Type B pancreatic cell (in vitro differentiated cells): Measurements from ENCODE around the gene LRRC14B. TPM values are rescaled to one million over a fixed set of nuclear protein-coding genes. Genes with fewer than 3 reads are reported as not detected.

ENCODE experiments used
- DNase-seq: peaks from one replicate; pipeline ENCODE4 v3.0.0; 2021; ENCODE audit warnings: mixed read lengths; ENCODE audit not compliant: unreplicated experiment; ENCODE audit errors: extremely low spot score
- H3K27ac Mint-ChIP-seq: 2 replicates; pipeline ENCODE4 v1.8.0; 2021; ENCODE audit warnings: mild to moderate bottlenecking, mixed read lengths
- H3K27me3 Mint-ChIP-seq: 2 replicates; pipeline ENCODE4 v1.8.0; 2021; ENCODE audit warnings: mixed read lengths
- H3K36me3 Mint-ChIP-seq: 2 replicates; pipeline ENCODE4 v1.8.0; 2021; ENCODE audit warnings: mixed read lengths
- H3K4me1 Mint-ChIP-seq: one replicate; pipeline ENCODE4 v1.8.0; 2021; ENCODE audit warnings: mixed read lengths; ENCODE audit not compliant: unreplicated experiment
- H3K4me3 Mint-ChIP-seq: 2 replicates; pipeline ENCODE4 v1.8.0; 2021; ENCODE audit warnings: mild to moderate bottlenecking, mixed read lengths
- H3K9me3 Mint-ChIP-seq: 2 replicates; pipeline ENCODE4 v1.8.0; 2021; ENCODE audit warnings: mixed read lengths
- total RNA-seq: library from RNA; stranded (reverse); gene quantifications from 2 replicates; pipeline ENCODE4 v1.2.1, GENCODE V29; 2021; ENCODE audit warnings: low replicate concordance
- TF ChIP-seq, protein P1 (sequence below): fragments of 200-600 bp; sonication (generic); conservative IDR thresholded peaks from 2 replicates; pipeline ENCODE4 v1.5.0; 2021; ENCODE audit warnings: antibody characterized with exemption, mild to moderate bottlenecking

The LRRC14B gene
- total RNA-seq, 1 donor from 2014 or later = not detected

DNA sequence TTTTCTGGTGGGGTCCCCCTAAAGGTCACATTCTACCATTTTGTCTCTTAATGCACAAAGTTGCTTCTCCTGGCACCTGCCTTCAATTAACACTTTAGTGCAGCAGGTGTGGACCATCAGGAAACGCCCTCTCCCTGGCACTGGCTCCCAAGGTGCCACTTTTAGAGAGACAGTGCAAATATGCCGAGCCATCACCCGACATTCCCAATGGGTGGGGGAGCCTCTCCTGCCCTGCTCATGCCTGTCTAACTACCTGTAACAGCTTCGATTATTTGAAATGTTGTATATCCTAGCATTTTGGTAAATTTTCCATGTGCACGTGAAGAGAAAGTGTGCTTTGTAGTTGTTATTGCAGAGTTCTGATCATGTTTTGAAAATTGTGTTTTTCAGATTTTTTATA lies 13.2 kb upstream of the LRRC14B start:
- H3K4me3 Mint-ChIP-seq = no peak overlapping the region
- TF ChIP-seq, protein P1, sequence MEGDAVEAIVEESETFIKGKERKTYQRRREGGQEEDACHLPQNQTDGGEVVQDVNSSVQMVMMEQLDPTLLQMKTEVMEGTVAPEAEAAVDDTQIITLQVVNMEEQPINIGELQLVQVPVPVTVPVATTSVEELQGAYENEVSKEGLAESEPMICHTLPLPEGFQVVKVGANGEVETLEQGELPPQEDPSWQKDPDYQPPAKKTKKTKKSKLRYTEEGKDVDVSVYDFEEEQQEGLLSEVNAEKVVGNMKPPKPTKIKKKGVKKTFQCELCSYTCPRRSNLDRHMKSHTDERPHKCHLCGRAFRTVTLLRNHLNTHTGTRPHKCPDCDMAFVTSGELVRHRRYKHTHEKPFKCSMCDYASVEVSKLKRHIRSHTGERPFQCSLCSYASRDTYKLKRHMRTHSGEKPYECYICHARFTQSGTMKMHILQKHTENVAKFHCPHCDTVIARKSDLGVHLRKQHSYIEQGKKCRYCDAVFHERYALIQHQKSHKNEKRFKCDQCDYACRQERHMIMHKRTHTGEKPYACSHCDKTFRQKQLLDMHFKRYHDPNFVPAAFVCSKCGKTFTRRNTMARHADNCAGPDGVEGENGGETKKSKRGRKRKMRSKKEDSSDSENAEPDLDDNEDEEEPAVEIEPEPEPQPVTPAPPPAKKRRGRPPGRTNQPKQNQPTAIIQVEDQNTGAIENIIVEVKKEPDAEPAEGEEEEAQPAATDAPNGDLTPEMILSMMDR = no peak
- no peak for DNase-seq
- no peaks in the 10 kb centered on the region for H3K27me3 Mint-ChIP-seq
- no peak overlapping the region for H3K27ac Mint-ChIP-seq
- H3K4me1 Mint-ChIP-seq = peaks cover 5% of the 10 kb centered on the region
- no peaks in the 10 kb centered on the region for H3K9me3 Mint-ChIP-seq
- H3K36me3 Mint-ChIP-seq = peaks cover 6% of the 10 kb centered on the region

DNA sequence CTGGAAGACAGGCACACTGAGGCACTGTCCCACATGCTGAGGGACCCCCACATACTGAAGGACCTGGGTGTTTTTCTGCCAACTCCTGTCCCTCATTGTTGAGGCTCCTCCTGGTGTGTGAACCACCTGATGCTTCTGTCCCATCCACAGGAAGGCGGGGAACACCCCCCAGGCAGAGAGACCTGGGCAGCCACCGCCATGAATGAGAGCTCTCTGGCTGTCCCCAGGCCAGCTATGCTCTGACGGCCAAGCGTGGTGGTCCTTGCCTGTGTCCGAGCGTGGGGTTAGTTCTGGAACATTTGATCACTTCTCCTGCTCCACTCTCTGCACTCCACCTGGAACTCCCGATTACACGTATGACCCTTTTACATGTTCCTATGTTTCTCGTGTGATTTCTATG lies 11.9 kb upstream of the LRRC14B start:
- H3K36me3 Mint-ChIP-seq = no peaks in the 10 kb centered on the region
- no peaks in the 10 kb centered on the region for H3K9me3 Mint-ChIP-seq
- no peak overlapping the region for H3K4me3 Mint-ChIP-seq
- H3K27me3 Mint-ChIP-seq = no peaks in the 10 kb centered on the region
- H3K27ac Mint-ChIP-seq = no peak overlapping the region
- DNase-seq = no peak
- TF ChIP-seq, protein P1 = no peak
- H3K4me1 Mint-ChIP-seq = no peaks in the 10 kb centered on the region

DNA sequence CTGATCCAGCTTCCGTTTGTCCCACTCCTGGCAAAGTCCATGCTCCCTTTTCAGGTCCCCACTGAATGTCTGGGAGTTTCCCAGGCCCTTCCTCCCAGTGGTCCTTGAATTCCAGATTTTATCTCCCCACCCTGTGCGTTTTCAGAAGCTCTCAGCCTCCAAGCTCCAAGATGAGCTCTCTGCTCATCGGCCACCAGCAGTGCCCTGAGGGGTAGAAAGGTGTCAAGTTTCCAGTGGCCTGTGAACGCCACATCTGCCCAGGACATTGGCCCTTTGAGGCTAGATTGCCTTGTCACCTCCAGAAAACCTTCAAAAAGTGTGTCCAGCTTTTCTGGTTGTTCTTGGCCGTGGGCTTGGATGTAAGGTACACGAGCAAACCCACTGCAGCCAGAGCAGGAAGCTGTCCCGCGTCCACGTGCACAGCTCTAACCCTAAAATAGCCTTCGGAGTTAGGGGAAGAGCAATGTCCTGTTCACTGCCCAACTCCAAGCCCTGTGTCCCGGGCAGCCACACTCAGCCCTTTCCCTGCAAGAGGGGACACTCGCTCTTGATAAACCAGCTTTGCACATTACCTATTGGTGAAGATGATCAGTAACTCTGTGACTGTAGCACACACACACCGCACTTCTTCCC lies 10.9 kb upstream of the LRRC14B start:
- no peak for DNase-seq
- H3K9me3 Mint-ChIP-seq = no peaks in the 10 kb centered on the region
- no peaks in the 10 kb centered on the region for H3K27me3 Mint-ChIP-seq
- peaks cover 4% of the 10 kb centered on the region for H3K4me1 Mint-ChIP-seq
- H3K4me3 Mint-ChIP-seq = no peak overlapping the region
- H3K36me3 Mint-ChIP-seq = no peaks in the 10 kb centered on the region
- TF ChIP-seq, protein P1 = no peak
- no peak overlapping the region for H3K27ac Mint-ChIP-seq

DNA sequence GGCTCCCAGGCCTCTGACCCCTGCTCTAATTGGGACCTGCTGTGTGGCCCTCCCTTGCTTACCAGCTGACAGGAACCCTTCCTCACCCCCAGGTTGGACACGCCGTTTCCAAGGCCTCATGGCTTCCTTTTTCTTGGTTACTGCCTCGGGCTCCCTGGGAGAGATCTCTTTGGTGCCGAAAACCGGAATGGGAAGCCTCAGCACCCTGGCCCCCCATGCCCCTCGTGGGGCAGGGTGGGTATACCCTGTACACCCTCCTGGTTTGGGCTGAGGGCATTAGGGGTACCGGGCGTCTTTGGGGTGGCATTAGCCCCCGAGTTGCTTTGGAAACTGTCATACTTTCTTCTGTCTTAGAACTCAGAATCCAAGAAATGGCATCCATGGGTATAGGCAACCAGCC lies 10.1 kb upstream of the LRRC14B start:
- Mint-ChIP-seq H3K27me3 (no peaks in the 10 kb centered on the region), H3K9me3 (no peaks in the 10 kb centered on the region), H3K4me3 (no peak overlapping the region), H3K27ac (no peak overlapping the region), H3K4me1 (peaks cover 4% of the 10 kb centered on the region), H3K36me3 (no peaks in the 10 kb centered on the region)
- TF ChIP-seq, protein P1 = no peak
- DNase-seq = no peak

DNA sequence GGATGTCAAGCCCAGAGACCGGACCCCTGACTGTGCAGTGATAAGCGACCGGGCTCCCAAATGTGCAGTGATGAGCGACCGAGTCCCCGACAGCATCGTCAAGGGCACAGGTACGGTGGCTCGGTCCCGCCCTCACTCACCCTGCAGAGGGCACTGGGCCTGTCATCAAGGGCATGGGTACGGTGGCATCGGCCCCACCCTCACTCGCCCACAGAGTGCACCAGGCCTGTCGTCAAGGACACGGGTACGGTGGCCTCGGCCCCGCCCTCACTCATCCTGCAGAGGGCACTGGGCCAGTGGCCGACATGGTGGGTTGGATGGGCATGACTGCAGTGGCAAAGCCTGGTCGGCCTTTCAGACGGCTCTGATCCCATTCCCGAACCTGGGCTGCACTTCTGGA lies 9.7 kb upstream of the LRRC14B start:
- peaks cover 4% of the 10 kb centered on the region for H3K4me1 Mint-ChIP-seq
- H3K27me3 Mint-ChIP-seq = no peaks in the 10 kb centered on the region
- no peak for DNase-seq
- H3K36me3 Mint-ChIP-seq = no peaks in the 10 kb centered on the region
- H3K27ac Mint-ChIP-seq = no peak overlapping the region
- no peak overlapping the region for H3K4me3 Mint-ChIP-seq
- TF ChIP-seq, protein P1 = no peak
- no peaks in the 10 kb centered on the region for H3K9me3 Mint-ChIP-seq

DNA sequence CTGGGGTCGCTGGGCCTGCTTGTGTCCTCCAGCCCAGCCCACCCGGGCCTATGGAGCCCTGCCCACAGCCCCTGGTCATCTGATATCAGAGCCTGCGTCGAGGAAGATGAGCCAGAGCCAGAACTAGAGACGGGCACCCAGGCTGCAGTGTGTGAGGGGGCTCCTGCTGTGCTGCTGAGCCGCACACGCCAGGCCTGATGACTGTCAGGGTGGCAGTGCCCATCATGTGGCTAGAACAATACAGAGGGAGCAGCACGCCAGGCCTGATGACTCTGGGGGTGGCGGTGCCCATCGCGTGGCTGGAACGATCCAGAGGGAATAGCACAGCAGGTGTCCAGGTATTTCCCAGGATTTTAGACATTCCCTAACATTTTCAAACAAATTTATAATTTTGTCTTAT lies 9.2 kb upstream of the LRRC14B start:
- H3K27ac Mint-ChIP-seq = no peak overlapping the region
- H3K4me1 Mint-ChIP-seq = peaks cover 4% of the 10 kb centered on the region
- no peaks in the 10 kb centered on the region for H3K27me3 Mint-ChIP-seq

More for the DNA sequence above, 9.2 kb upstream of the LRRC14B start:
- no peak for DNase-seq
- TF ChIP-seq, protein P1 = no peak
- Mint-ChIP-seq H3K4me3 (no peak overlapping the region), H3K9me3 (no peaks in the 10 kb centered on the region), H3K36me3 (no peaks in the 10 kb centered on the region)
